Activated T-helper 1 cell treated with anti-CD3 and anti-CD28 coated beads, Interleukin-2, amount 50 U/mL, for 16 hours (primary cell): ENCODE data around the gene CDC123.
"Not testable (repeated sequence)": the region's sequence is repeated elsewhere in the genome, so short reads cannot be mapped to it uniquely, and the experiment has no call there.

Experiments
- DNase-seq, 2 donors: peaks; one replicate each; pipeline ENCODE4 v3.0.0-alpha.2; 2020; ENCODE audit warnings: low read depth in 1 of 2, low spot score in 1 of 2

Gene CDC123

GRCh38 chr10:12195603-12196506 lies at the start of gene CDC123, which contains the start of gene NUDT5:
Gene CDC123, plus strand, starts transcription at chr10:12196188. Its CDS starts 58 bp downstream, at chr10:12196246.
Gene NUDT5, minus strand, starts transcription at chr10:12195891. Its CDS starts 9,600 bp downstream, at chr10:12186291.
- DNase-seq, result peak; percentile 73 to 74

DNA sequence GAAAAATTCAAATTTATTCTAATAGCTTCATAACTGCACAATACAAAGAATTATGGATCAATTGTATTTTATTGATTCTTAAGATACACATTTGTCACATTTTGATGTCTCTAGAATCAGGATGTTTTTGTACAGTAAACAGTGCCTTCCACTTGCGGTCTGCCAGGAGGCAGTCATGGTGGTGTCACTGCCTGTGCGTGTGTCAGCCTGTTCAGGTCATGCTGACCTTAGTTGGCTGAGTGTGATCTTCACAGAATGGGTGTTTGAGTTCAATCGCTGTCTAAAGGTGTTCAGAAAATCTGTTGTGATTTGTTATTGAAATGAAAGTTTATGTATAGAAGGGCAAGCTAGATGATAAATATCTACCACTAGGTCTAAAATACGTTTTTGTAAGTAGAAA lies 45.8 kb upstream of the CDC123 start:
- no peak for DNase-seq

DNA sequence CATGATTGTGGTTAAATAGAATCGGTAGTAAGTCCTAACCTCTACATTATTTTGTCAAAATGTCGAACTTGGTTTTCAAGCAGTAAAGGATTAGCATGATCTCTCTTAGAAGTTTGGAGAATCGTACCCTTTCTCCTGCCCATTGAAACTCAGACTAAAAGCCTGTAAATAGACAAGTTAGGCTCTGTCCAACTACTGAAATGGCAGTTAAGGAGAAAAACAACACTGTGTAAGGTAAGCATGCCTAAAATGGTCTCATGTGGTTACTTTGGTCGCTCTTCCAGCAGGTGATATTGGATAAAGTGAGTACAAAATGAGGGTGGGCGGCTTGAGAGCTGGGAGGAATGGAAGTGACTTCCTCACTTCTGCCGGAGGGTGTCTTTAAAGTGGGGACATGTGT lies 41.5 kb upstream of the CDC123 start:
- DNase-seq, result no peak

GRCh38 chr10:12156367-12157123 lies 39.4 kb upstream of the CDC123 start:
- no peak for DNase-seq

GRCh38 chr10:12158111-12158510 lies 37.9 kb upstream of the CDC123 start:
- DNase-seq, result no peak

- no peak for DNase-seq
These were observed 35.3 kb upstream of the CDC123 start for GRCh38 chr10:12160664-12161063.

GRCh38 chr10:12162927-12163326 lies 33.1 kb upstream of the CDC123 start:
- no peak for DNase-seq

DNA sequence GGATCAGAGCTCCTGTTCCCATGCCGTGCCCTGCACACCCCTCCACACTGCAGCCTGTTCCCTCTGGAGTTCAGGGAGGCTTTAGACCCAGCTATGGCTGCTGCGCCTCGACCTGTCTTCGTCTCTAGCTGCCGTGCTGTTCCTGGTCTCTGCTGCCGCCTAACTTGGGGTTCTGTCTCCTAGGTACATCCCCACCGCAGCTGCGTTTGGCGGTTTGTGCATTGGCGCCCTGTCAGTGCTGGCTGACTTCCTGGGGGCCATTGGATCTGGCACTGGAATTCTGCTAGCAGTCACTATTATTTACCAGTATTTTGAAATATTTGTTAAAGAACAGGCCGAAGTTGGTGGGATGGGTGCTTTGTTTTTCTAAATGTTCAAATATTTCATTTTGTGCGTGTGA lies 31.9 kb upstream of the CDC123 start:
- DNase-seq, result no peak

DNA sequence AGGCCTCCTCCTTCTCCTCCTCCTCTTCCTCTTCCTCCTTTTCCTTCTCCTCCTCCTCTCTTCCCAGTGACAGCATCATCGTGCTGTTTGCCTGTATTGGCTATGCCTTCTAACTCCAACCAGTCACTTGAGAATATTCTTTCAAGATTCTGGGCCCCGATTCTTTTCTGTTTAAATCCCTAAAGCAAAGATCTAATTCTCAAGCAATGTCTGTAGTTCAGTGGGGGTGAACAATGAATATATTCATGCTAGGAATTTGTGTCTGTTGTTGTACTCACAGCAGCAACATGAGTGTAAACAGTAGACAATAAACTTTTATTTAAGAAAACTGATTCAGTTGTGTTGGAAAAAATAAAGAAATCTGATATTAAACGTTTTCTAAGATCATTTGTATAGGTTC lies 31.0 kb upstream of the CDC123 start:
- DNase-seq, result no peak

GRCh38 chr10:12165999-12166775 lies 29.8 kb upstream of the CDC123 start:
- no peak for DNase-seq

- not testable (repeated sequence) for DNase-seq
These were observed 24.5 kb upstream of the CDC123 start for GRCh38 chr10:12171512-12171911.

- DNase-seq, result no peak
These were observed 18.3 kb upstream of the CDC123 start for GRCh38 chr10:12177642-12178041.

- DNase-seq, result no peak
These were observed 16.3 kb upstream of the CDC123 start for GRCh38 chr10:12179606-12180170.

DNA sequence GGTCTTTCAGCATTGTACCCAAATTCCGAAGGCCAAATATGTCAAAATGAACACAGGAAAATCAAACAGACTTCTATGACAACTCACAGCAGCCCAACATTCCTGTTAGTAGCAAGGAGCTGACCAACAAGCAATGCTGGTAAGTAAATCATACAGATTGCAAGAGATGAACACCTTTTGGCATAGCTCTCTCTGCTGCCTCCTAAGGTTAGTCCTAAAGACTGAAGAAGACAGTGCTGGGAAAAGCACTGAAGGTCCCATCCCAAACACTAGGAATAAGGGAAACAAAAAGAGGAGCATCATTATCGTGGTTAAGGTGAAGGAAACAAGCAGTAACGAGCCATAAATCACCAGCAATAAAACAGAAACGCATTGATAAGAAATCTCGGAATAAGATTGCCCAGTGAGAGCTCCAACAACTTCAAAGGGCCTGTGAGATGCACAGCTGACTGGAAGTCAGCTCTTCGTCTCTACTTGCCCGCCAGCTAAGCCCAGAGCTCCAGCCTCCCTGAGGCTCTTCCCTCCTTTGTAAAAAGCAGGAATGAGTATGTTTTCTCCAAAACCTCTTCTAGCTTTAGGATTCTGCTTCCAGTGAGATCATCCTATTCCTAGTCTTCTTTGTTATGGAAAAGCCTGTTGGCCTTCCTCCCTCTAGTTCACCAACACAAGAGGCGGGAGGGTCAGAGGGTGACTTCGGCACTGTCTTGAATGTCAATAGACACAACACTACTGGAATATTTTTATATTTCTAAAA lies 15.6 kb upstream of the CDC123 start:
- no peak for DNase-seq

- peak; percentile 41 to 55 for DNase-seq
These were observed 14.8 kb upstream of the CDC123 start for GRCh38 chr10:12181065-12181775.

DNA sequence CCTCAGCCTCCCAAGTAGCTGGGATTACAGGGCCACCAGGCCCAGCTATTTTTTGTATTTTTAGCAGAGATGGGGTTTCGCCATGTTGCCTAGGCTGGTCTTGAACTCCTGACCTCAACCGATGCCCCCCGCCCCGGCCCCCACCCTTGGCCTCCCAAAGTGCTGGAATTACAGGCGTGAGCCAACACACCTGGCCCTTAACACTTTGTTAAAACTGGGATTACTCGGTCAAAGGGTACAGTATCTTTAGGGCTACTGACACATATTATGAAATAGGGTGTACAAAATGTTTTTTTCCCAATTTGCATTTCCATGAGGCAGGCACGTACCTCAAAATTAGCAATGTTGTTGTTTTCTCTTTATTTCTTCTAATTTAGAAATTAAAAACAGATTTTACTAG lies 11.8 kb upstream of the CDC123 start:
- no peak for DNase-seq

- no peak for DNase-seq
These were observed 9.7 kb upstream of the CDC123 start for GRCh38 chr10:12186323-12186722.

- DNase-seq, result no peak
These were observed 8.6 kb upstream of the CDC123 start for GRCh38 chr10:12187321-12187905.

DNA sequence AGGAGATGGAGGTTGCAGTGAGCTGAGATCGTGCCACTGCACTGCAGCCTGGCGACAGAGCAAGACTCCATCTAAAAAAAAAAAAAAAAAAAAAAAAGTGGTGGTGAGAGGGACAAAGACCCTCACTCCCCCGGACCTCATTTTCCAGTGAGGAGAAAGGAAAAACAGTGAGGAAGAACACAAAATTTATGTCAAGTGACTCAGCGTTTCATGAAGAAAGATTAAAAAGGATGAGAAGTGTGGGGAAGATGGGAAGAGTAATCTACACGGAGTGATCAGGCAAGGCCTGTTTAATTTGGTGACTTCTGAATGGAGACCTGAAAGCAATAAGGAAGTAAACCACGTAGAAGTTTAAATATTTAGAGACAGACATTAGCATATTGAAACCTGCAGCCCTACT lies 7.3 kb upstream of the CDC123 start:
- DNase-seq, result no peak
